Measurements from ENCODE around the gene DSCAML1.

DNA sequence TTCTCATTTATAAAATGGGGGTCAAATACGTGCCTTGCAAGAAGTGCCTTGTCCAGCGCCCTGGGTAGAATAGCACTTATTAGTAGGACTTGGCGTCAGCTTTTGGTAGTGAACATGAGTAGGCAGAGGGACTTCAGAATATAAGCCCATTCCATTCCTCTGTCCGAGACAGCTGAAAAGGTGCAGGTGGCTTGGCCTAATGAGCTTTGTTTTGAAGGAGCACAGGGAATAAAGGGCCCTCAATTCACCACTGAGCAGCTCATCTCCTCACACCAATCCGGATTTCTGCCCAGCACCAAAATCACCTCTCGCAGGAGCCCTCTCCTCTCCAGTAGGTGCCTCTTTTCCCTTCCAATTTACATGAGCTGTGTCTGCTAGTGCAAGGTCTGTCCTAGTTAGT lies 91.2 kb downstream of the DSCAML1 start:
- TF ChIP-seq CTCF (IDR thresholded peaks at IDR 0.05) (no peak), POLR2A (IDR thresholded peaks at IDR 0.05) (no peak)
